D341Med (cell line): ENCODE measurements around the gene TIMP1.
A peak's percentile ranks its signal among the peaks of the same experiment; 100 is the strongest.
"Not testable (repeated sequence)": the region's sequence is repeated elsewhere in the genome, so short reads cannot be mapped to it uniquely, and the experiment has no call there.

Experiments used
- DNase-seq: peaks from one replicate; pipeline ENCODE4 v3.0.0; 2012; ENCODE audit warnings: low spot score

TIMP1 gene

DNA sequence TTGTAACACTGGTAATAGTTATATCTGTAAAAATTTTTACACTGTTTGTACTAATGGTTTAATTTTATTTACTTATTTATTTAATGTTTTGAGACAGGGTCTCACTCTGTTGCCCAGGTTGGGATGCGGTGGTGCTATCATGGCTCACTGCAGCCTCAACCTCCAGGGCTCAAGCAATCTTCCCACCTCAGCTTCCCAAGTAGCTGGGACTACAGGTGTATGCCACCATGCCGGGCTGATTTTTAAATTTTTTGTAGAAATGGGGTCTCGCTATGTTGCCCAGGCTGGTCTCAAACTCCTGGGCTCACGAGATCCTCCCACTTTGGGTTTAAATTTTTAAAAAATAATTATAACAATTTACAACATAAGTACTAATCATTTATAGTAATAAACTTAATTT lies 20.9 kb downstream of the TIMP1 start:
- DNase-seq, result not testable (repeated sequence)

DNA sequence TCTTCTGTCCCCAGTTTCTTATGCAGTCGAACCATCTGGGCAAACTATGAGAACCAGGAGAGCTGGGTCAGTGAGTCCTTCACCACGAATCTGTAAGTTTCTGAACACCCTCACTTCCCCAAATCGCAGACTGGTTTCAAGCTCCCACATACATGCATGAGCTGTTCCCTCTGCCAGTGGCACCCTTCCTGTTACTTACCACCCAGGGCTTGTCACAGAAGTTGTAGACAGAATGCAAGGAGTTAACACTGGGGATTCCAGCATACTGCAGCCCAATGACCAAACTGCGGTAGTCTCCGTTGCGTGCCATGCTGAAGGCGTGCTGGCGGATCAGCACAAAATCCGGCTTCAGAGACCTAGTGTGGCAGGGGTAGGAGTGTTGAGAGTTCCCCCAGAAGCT lies 22.8 kb downstream of the TIMP1 start:
- DNase-seq, result no peak

DNA sequence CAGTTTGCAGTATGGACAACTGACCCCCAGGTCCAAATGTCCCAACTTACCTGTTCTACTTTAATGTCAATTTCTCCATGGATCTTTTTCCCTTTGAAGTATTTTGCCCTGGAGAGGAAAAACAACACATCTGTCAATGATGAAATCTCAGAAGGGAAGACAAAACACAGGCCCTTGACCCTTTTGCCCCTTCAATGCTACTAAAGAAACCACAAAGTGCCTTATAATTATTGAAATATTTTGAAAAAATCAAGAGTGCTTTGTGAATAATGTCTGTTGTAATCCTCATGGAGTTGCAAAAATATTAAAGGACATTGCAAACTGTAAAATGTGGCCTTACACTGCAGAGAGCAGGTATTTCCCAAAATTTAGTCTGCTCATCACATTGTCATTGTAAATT lies 24.9 kb downstream of the TIMP1 start:
- DNase-seq, result no peak

DNA sequence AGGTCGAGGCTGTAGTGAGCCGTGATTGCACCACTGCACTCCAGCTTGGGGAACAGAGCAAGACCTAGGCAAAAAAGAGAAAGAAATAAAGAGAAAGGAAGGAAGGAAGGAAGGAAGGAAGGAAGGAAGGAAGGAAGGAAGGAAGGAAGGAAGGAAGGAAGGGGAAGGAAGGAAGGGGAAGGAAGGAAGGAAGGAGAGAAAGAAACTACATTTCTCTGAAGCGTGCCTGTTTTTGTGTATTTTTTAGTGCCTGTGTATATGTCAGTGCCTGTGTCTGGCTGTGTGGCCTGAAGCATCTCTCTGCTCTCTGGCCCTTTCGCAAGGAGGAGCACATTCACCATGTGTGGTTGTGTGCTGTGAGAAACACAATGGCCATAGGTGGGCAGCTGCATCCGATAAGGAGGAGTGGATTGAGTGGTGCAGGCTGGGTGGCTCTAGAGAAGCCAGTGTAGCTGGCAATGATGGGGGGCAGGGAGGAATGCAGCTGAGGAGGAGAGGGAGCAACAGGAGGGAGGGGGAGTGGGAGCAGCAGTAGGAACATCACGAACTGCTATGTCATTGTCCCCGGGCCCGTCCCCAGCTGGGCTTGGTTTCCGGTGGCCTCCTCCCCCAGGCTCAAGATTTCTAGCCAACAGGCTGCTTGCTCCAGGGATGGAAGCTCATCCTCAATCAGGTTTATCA lies 26.0 kb downstream of the TIMP1 start:
- DNase-seq, result no peak

DNA sequence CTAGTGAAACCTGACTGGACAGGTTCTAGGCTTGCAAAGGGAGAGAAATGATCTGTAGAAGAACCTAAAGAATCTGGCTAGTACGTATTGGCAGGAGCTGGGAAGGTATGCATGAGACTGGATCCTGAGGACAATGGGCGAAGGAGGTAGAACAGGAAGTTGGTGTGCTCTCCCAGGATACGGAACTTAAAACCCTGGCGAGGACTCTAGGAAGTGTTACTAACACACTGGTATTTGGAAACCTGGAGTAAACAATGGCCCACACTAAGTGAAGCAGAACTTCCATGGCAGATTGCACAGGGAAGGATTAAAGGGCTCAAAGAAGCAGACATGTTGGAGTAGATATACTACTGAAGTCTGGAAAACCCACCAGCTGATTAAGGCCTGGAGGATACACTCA lies 28.3 kb downstream of the TIMP1 start:
- no peak for DNase-seq

DNA sequence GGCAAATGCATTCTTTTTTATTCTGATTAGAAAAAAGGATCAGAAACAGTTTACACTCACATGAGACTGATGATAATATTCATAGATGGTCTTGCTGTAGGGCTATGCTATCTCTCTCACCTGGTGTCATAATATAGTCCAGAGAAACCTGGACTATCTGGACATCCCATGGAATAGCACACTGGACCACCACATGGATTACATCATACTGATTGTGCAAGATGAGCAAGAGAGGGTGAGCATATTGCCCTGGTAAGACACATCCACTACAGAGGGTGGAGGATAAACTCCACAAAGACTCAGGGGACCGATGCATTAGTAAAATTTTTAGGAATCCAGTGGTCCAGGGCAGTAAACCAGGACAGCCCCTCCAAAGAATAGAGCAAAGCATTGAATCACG lies 29.3 kb downstream of the TIMP1 start:
- no peak for DNase-seq

DNA sequence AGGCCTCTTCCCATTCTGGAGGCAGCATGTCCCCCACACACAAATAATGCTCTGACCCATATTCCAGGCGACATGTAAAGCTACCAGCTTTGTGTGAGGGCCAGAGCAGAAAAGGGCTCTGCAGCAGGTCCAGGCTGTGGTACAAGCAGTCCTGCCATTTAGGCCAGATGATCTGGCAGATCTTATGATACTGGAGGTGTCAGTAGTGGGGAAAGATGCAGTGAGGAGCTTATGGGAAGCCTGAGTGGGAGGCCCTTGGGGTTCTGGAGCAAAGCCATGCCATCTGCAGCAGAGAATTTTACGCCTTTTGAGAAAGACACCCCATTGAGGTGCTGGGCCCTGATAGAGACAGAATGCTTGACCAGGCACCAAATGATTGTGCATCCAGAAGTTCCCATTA lies 29.7 kb downstream of the TIMP1 start:
- no peak for DNase-seq

DNA sequence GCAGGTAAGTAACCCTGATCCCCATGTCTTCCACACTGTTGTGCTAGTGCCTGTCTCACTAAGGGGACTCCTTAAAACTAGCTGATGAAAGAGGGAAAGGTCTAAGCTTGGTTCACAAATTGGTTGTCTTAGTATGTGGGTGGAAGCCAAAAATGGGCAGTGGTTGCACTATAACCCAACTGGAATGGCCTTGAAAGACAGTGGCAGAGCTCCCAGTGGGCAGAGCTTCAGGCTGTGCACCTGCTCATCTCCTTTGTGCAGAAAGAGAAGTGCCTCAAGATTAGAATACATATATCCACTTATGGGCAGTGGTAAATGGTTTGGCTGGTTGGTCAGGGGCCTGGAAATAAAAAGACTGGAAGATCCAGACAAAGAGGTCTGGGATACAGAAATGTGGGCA lies 30.2 kb downstream of the TIMP1 start:
- DNase-seq, result no peak

DNA sequence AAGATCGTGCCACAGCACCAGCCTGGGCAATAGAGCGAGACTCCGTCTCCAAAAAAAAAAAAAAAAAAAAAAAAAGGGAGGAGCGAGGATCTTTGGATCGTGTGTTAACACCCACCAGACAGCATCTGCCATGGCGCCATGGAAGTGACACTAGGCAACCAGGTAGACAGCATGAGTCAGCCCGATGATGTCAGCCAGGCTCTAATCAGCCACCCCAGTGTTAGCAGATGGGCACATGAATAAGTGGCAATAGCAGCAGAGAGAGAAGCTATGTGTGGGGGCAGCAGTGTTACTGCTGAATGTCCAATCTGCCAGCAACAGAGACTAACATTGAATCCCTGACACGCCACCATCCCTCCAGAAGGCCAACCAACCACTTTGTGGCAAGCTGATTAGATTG lies 30.8 kb downstream of the TIMP1 start:
- no peak for DNase-seq

DNA sequence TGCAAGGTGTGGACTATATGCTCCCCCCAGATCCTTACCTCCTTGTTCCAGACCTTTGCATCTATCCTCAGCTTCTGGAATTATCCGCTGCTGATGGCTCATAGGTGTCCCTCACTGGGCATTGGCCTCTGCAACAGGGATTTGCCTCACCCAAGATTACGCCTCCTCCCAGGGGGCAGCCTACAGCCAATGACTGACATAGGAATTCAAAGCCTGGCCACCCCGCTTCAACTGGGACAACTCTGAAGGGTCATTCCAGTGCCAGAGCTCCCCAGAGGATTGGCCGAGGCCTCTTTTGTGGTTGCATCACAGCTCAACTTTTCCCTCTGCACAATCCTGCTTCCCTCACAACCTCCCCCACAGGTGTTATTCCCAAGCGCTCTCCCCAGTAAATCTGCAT lies 32.4 kb downstream of the TIMP1 start:
- no peak for DNase-seq

DNA sequence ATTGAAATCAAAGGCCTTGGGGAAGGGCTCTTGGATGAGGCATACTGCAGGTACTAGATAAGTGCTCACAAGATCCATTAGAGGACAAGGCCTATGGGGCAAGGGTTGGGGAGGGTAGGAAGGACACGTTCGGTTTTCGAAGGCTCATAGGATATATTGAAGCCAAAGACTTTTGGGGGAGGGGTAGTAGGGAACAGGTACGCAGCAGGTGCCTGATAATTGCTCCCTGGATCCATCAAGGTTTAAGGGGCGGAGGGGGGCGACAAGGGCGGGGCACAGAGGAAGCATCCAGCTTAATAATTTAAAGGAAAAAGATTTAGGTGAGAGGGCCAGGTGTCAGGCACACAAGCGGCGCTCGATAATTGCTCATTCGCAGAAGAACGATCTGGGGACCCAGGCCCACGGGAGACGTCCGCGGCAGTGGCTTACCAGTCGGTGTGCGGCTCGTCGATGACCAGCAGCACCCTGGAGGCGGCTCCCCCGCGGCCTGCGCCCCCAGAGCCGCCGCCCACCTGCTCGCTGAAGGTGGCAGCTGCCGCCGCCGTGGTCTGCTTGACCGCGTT lies 36.8 kb downstream of the TIMP1 start:
- DNase-seq, result no peak

DNA sequence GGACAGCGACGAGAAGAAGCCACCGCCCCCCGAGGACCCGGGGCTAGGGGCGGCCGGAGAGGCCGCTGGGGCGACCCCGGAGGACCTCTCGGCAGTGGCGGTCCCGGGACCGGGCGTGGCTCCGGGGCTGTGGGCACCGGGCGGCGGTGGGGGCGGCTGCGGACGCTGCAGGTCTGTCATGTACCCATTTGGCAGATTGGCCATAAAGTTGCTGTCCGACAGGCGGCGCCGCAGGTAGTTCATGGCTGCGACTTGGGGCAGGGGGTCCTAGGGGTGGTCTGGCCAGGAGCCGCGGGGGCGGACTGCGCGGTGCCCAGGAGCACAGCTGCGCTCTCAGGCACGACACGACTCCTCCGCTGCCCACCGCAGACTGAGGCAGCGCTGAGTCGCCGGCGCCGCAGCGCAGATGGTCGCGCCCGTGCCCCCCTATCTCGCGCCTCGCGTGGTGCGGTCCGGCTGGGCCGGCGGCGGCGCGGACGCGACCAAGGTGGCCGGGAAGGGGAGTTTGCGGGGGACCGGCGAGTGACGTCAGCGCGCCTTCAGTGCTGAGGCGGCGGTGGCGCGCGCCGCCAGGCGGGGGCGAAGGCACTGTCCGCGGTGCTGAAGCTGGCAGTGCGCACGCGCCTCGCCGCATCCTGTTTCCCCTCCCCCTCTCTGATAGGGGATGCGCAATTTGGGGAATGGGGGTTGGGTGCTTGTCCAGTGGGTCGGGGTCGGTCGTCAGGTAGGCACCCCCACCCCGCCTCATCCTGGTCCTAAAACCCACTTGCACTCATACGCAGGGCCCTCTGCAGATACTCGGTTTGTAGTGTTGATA lies 37.5 kb downstream of the TIMP1 start, which contains the start of gene SYN1:
SYN1 (minus strand) TSS at position 372 of the 817 bp plus-strand sequence; CDS start at position 243, 129 bp downstream.
- peak; percentile 96 for DNase-seq

DNA sequence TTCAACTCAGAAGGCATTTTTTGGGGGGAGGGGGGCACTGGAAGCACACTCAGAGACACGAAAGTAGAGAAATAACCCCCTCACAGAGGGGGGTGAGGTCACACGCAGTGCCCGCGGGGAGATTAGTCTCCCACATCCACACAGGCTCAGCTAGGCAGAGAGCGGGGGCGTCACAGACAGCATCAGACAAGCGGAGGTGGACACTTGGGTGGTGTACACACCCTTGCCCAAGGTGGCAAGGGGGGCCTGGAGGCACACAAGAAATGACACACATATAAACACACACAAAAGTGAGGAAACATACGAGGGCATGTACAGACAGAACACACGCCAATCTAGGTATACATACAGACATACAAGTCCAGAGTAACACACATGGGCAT lies 38.1 kb downstream of the TIMP1 start:
- DNase-seq, result no peak

DNA sequence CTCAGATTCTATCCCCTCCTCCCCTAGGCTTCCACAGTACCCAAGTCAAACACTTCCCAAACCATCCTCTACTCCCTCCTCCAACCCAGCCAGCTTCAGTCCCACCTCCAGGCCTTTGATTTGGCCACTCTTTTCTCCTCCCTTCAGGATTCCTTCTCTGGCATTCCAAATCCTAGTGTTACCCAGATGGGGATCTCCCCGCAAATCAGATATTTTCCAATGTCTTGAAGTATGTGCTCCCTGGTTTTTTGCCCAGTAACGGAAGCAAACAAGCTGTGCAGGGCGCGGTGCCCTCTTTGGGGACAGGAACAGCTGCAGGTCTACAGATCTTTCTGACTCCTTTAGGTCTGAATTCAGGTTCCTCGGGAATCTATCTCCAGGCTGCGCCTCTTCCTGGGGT lies 39.6 kb downstream of the TIMP1 start:
- no peak for DNase-seq

DNA sequence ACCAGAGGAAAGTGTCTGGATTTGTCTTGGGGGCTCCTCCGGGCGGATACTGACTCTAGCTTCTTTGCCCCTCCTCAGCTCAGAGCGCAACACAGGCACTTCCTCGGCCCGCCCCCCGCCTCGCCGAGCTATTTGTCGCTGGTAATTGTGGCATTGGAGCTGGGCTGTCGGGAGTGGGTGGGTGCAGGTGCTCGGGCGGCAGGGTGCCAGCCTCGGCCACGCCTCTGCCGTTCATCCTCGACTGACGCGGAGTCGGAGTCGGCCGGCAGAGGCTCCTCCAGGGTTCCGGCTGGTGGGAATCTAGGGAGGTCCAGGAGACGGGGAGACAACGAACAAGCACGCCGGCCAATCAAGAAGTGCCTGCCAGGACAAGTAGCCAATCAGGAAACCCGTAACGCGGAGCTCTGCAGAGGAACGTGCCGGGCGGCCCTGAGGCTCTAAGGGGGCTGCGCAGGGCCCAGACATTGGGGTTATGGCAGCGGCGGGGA lies 41.3 kb downstream of the TIMP1 start:
- peak; percentile 81 for DNase-seq

DNA sequence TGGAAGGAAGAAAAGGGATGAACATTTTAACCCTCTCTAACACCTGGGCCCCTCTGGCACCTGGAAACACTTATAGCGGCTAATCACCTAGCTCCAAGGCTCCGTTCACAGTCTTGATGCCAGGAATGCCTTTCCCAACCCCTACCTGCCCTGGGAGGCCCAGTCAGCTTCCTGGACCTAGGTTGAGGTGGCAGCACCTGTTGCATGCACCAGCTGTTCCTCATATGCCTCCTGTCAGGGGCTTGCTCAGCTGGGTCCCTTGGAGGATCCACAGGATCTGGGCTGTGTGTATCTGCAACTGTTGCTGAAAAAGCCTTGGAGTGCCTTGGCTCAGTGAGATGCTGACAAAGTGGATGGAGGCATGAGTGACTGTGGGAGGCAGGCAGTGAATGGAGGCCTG lies 43.1 kb downstream of the TIMP1 start:
- DNase-seq, result no peak

DNA sequence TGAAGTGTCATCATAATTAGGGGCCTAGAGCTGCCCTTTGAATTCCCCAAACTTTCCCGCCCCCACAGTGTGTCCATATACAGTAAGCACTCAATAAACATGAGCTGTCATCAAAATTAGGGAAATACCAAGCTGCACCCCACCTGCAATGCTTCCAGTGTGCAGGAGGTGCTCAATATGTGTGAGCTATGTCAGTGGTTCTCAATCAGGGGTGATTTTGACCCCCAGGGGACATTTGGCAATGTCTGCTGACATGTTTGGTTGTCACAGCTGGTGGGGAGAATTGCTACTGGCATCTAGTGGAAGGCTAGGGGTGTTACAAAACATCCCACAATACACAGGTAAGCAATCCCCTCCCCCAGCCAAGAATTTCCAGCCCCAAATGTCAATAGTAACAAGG lies 46.7 kb downstream of the TIMP1 start:
- DNase-seq, result no peak

DNA sequence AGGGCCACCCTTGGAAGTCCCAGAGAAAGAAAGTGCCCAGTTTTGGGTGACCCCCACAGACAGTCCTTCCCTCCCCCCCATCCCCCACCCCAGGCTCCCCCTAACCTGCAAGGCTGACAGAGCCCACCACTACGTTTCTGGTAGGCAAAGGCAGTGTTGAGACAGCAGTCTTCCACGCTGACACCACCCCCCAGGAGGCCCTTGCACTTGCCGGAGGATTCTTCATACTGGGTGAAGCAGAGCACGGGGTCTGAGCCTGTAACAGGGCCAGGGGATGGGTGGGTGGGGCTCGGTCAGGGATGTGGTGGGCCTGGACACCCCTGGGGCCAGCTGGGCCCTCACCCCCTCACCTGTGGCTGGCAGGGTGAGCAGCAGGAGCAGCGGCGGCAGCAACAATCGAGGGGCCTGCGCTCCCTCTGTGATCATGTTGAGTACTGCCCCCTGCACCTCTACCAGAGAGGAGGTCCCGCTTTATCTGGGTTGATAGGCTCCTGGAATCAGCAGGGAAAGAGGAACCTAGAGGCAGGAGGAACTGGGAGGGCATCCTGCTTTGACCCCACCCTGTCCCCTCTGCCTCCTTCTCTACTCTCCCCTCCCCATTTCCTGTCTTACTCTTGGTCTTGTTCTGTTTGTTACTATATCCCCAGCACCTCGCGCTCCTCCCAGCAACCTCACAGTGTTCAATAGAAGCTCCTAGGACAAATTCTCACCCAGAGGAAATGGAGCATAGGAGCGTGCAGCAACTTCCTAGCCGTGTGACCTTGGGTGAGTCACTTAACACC lies 47.4 kb downstream of the TIMP1 start, which contains the start of gene CFP:
CFP (minus strand) TSS at position 512 of the 782 bp plus-strand sequence; CDS start at position 426, 86 bp downstream.
- no peak for DNase-seq

DNA sequence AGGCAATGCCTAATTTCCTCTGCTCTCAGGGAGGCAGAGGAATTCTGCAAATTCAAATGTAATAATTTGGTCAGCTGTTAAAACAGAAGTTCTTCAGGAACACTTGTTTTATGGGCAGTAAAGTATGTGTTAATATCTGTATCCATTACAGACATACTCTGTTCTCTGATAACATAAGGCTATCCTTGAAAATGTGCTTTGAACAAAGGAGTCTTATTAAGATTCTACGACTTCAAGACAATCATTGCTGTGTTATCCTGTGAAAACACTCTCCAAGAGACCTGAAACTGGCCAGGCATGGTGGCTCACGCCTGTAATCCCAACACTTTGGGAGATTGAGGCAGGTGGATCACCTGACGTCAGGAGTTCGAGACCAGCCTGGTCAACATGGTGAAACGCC lies 49.4 kb downstream of the TIMP1 start:
- no peak for DNase-seq

DNA sequence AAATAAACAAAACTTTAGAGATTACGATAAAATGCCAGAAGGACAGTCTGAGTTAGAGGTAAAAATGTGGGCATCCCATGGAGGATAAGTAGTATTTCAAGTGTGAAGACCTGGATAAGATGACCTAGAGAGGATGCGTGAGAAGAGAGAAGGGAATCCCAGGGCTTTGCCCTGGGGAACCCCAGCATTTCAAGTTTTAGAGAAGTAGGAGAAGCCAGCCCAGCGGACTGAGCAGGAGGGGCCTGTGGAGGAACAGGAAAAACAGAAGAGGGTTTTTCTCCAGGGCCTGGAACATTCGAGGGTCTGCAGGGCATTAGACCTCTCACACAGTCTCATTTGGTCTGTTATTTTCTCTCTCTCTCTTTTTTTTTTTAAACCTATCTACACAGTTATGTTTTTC lies 50.4 kb downstream of the TIMP1 start:
- DNase-seq, result no peak

DNA sequence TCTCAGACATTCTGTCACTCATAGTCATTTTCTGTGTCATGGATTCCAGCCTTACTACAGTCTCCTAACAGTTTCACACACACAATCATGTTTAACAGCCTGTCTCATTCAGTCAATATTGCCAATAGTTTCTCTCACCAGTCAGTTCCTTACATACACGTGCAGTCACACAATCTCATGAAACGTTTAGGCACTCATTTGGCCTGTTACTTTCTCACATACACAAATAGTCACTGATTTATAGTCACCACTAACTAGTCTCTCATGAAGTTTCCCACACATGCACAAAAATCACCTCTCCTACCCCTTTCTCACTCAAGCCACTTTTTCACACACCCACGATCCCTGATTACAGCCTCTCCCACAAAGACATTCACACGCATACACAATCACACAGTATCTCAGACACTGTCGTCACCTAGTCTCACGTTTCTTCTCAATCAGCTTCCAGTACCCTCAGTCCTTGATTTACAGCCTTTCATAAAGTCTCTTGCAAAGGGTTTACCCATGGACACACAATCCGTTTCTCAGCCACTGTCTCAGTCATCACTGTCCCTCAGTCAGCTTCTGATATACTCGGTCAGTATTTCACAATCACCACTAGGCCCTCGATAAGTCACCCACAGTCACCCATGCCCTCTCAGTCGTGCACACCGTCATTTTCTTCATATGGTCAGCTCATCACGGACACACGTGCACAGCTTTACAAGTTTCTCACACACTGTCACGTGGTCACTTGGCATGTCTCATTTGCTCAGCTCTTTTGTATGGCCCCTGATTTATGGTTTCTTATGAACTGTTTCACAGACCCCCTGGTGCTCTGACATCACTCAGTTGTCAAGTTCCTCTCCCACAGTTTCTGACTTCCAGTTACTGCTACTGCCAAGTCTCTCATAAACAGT lies 51.7 kb downstream of the TIMP1 start:
- no peak for DNase-seq
